Measurements from ENCODE around the gene EPHA1. TPM values are rescaled to one million over a fixed set of nuclear protein-coding genes. Genes with fewer than 3 reads are reported as not detected.

Gene EPHA1
- polyA plus RNA-seq, 1 experiment = 0.09 TPM

- ChIA-PET POLR2A (no interaction called here), CTCF (no interaction called here)
- no peak for DNase-seq (ENCODE audit: low read depth, low spot score)
- no peak for TF ChIP-seq CTCF (IDR thresholded peaks at IDR 0.05; ENCODE audit: low read depth, low read length)
- Histone ChIP-seq H3K9me3 (ENCODE audit: control insufficient read depth, insufficient read depth, low read length) (no peaks in the 10 kb centered on the region), H3K27me3 (ENCODE audit: control insufficient read depth, insufficient read depth, low read length) (peaks cover 4% of the 10 kb centered on the region), H3K4me3 (ENCODE audit: low read depth, low read length) (no peak overlapping the region), H3K27ac (ENCODE audit: low read depth, low read length) (no peak overlapping the region)
Observed at GRCh38 chr7:143449793-143450192, 41.1 kb upstream of the EPHA1 start.

- H3K9me3 ChIP-seq (ENCODE audit: control insufficient read depth, insufficient read depth, low read length) = no peaks in the 10 kb centered on the region
- POLR2A ChIA-PET = no interaction called here
- CTCF ChIA-PET = interaction anchor here (0.6 kb wide), 1 partner anchor 437 kb away, joined by 3 read pairs; no protein-coding TSS in a partner anchor
- H3K27ac ChIP-seq (ENCODE audit: low read depth, low read length) = no peak overlapping the region
- peaks cover 4% of the 10 kb centered on the region for H3K27me3 ChIP-seq (ENCODE audit: control insufficient read depth, insufficient read depth, low read length)
- no peak for TF ChIP-seq CTCF (IDR thresholded peaks at IDR 0.05; ENCODE audit: low read depth, low read length)
- DNase-seq (ENCODE audit: low read depth, low spot score) = no peak
- no peak overlapping the region for H3K4me3 ChIP-seq (ENCODE audit: low read depth, low read length)
Observed at GRCh38 chr7:143448429-143448828, 39.8 kb upstream of the EPHA1 start.

- no peak for TF ChIP-seq CTCF (IDR thresholded peaks at IDR 0.05; ENCODE audit: low read depth, low read length)
- Histone ChIP-seq H3K27ac (ENCODE audit: low read depth, low read length) (no peak overlapping the region), H3K4me3 (ENCODE audit: low read depth, low read length) (no peak overlapping the region), H3K27me3 (ENCODE audit: control insufficient read depth, insufficient read depth, low read length) (peaks cover 4% of the 10 kb centered on the region), H3K9me3 (ENCODE audit: control insufficient read depth, insufficient read depth, low read length) (no peaks in the 10 kb centered on the region)
- POLR2A ChIA-PET = no interaction called here
- DNase-seq (ENCODE audit: low read depth, low spot score) = no peak
- CTCF ChIA-PET = no interaction called here
Observed at GRCh38 chr7:143447466-143447865, 38.8 kb upstream of the EPHA1 start.

GRCh38 chr7:143444785-143445184 lies 36.1 kb upstream of the EPHA1 start:
- POLR2A ChIA-PET = no interaction called here
- Histone ChIP-seq H3K27me3 (ENCODE audit: control insufficient read depth, insufficient read depth, low read length) (peaks cover 4% of the 10 kb centered on the region), H3K9me3 (ENCODE audit: control insufficient read depth, insufficient read depth, low read length) (no peaks in the 10 kb centered on the region), H3K4me3 (ENCODE audit: low read depth, low read length) (no peak overlapping the region), H3K27ac (ENCODE audit: low read depth, low read length) (no peak overlapping the region)
- CTCF ChIA-PET = no interaction called here
- no peak for DNase-seq (ENCODE audit: low read depth, low spot score)
- TF ChIP-seq CTCF (IDR thresholded peaks at IDR 0.05; ENCODE audit: low read depth, low read length) = no peak

- Histone ChIP-seq H3K27me3 (ENCODE audit: control insufficient read depth, insufficient read depth, low read length) (peaks cover 4% of the 10 kb centered on the region), H3K27ac (ENCODE audit: low read depth, low read length) (no peak overlapping the region), H3K9me3 (ENCODE audit: control insufficient read depth, insufficient read depth, low read length) (no peaks in the 10 kb centered on the region), H3K4me3 (ENCODE audit: low read depth, low read length) (no peak overlapping the region)
- TF ChIP-seq CTCF (IDR thresholded peaks at IDR 0.05; ENCODE audit: low read depth, low read length) = no peak
- POLR2A ChIA-PET = no interaction called here
- CTCF ChIA-PET = no interaction called here
- DNase-seq (ENCODE audit: low read depth, low spot score) = no peak
Observed at GRCh38 chr7:143444063-143444782, 35.6 kb upstream of the EPHA1 start.

Data from AG04450 (cell line).